ENCODE data around the gene CT55.
"Not testable (repeated sequence)": the region's sequence is repeated elsewhere in the genome, so short reads cannot be mapped to it uniquely, and the experiment has no call there.

CT55 gene

GRCh38 chrX:135191838-135192237 lies 20.6 kb upstream of the CT55 start:
- TF ChIP-seq CTCF (IDR thresholded peaks at IDR 0.05; ENCODE audit: low read depth, low read length, missing control alignments), result no peak
- no peak for DNase-seq (ENCODE audit: low read depth)
- H3K4me3 ChIP-seq (ENCODE audit: low read depth, low read length), result no peak overlapping the region

- DNase-seq (ENCODE audit: low read depth), result peak; percentile 5
- TF ChIP-seq CTCF (IDR thresholded peaks at IDR 0.05; ENCODE audit: low read depth, low read length, missing control alignments), result peak; percentile 60
- no peak overlapping the region for H3K4me3 ChIP-seq (ENCODE audit: low read depth, low read length)
Observed at GRCh38 chrX:135185795-135186443, 14.7 kb upstream of the CT55 start.

- no peak for DNase-seq (ENCODE audit: low read depth)
- no peak overlapping the region for H3K4me3 ChIP-seq (ENCODE audit: low read depth, low read length)
- TF ChIP-seq CTCF (IDR thresholded peaks at IDR 0.05; ENCODE audit: low read depth, low read length, missing control alignments), result no peak
Observed at GRCh38 chrX:135178636-135179035, 7.4 kb upstream of the CT55 start.

GRCh38 chrX:135170468-135170867 lies 730 bp downstream of the CT55 start:
- no peak overlapping the region for H3K4me3 ChIP-seq (ENCODE audit: low read depth, low read length)
- TF ChIP-seq CTCF (IDR thresholded peaks at IDR 0.05; ENCODE audit: low read depth, low read length, missing control alignments), result no peak
- no peak for DNase-seq (ENCODE audit: low read depth)

- H3K4me3 ChIP-seq (ENCODE audit: low read depth, low read length); DNase-seq (ENCODE audit: low read depth): not testable (repeated sequence)
Observed at GRCh38 chrX:135169534-135169933, 1.7 kb downstream of the CT55 start.

- DNase-seq (ENCODE audit: low read depth), result no peak
- no peak overlapping the region for H3K4me3 ChIP-seq (ENCODE audit: low read depth, low read length)
- TF ChIP-seq CTCF (IDR thresholded peaks at IDR 0.05; ENCODE audit: low read depth, low read length, missing control alignments), result no peak
Observed at GRCh38 chrX:135168486-135168885, 2.7 kb downstream of the CT55 start.

- H3K4me3 ChIP-seq (ENCODE audit: low read depth, low read length); DNase-seq (ENCODE audit: low read depth): not testable (repeated sequence)
Observed at GRCh38 chrX:135154688-135155087, 16.5 kb downstream of the CT55 start.

GRCh38 chrX:135126145-135126544 lies 45.1 kb downstream of the CT55 start:
- not testable (repeated sequence) for DNase-seq (ENCODE audit: low read depth)

GRCh38 chrX:135120056-135120576 lies 51.1 kb downstream of the CT55 start, which contains the start of gene ETDB:
Gene ETDB, minus strand, starts transcription at chrX:135120526. Its CDS starts 1,265 bp downstream, at chrX:135119261.
- not testable (repeated sequence) for H3K4me3 ChIP-seq (ENCODE audit: low read depth, low read length); DNase-seq (ENCODE audit: low read depth)

More at GRCh38 chrX:135126145-135126544, 45.1 kb downstream of the CT55 start:
- H3K4me3 ChIP-seq (ENCODE audit: low read depth, low read length), result not testable (repeated sequence)

GRCh38 chrX:135116064-135116463 lies 55.1 kb downstream of the CT55 start:
- H3K4me3 ChIP-seq (ENCODE audit: low read depth, low read length); DNase-seq (ENCODE audit: low read depth): not testable (repeated sequence)
